Measurements from ENCODE around the gene HIC1. TPM values are rescaled to one million over a fixed set of nuclear protein-coding genes. Genes with fewer than 3 reads are reported as not detected.

The HIC1 gene
- total RNA-seq, 1 experiment from 2014 or later, result 0.84 TPM

GRCh38 chr17:2050300-2051060 lies 4.4 kb upstream of the HIC1 start:
- CTCF ChIA-PET, result interaction anchor here (0.6 kb wide), 1 partner anchor 190 kb away, joined by 8 read pairs; no protein-coding TSS in a partner anchor
- peak; percentile 81 for DNase-seq (ENCODE audit: low spot score)
- POLR2A ChIA-PET (ENCODE audit: low non-redundant PET), result interaction anchor here (0.6 kb wide), 2 partner anchors 271 to 352 kb away, joined by 3 to 4 read pairs; no protein-coding TSS in a partner anchor
- no peaks in the 10 kb centered on the region for H3K9me3 ChIP-seq (ENCODE audit: low read depth, low read length, poor library complexity, severe bottlenecking)
- no peaks in the 10 kb centered on the region for H3K27me3 ChIP-seq (replicated peaks; ENCODE audit: insufficient read depth, low read depth, low read length, poor library complexity)
- TF ChIP-seq CTCF (conservative IDR thresholded peaks at IDR 0.05; ENCODE audit: low read depth, low read length) (no peak), EZH2 (IDR thresholded peaks at IDR 0.05; ENCODE audit: borderline replicate concordance, low read depth, low read length, poor library complexity, severe bottlenecking) (no peak)
- BruUV-seq (replicated peaks), result no TSS peak
- no peaks in the 10 kb centered on the region for H3K36me3 ChIP-seq (ENCODE audit: insufficient read depth, low read length, poor library complexity, severe bottlenecking)
- peak overlapping the region; percentile 51 for H3K4me3 ChIP-seq (ENCODE audit: low read depth, low read length, poor library complexity, severe bottlenecking)
- intact Hi-C loops (cut with micrococcal nuclease; ENCODE audit: unreplicated experiment), result no loop called here
- H3K27ac ChIP-seq (ENCODE audit: low read depth, low read length, poor library complexity, severe bottlenecking), result peak overlapping the region; percentile 54
- peaks cover 16% of the 10 kb centered on the region for H3K4me1 ChIP-seq (ENCODE audit: insufficient read depth, low read length, poor library complexity, severe bottlenecking)

GRCh38 chr17:2051061-2051932 lies 3.6 kb upstream of the HIC1 start:
- Histone ChIP-seq H3K4me3 (ENCODE audit: low read depth, low read length, poor library complexity, severe bottlenecking) (peak overlapping the region; percentile 51), H3K36me3 (ENCODE audit: insufficient read depth, low read length, poor library complexity, severe bottlenecking) (no peaks in the 10 kb centered on the region), H3K27me3 (replicated peaks; ENCODE audit: insufficient read depth, low read depth, low read length, poor library complexity) (no peaks in the 10 kb centered on the region), H3K4me1 (ENCODE audit: insufficient read depth, low read length, poor library complexity, severe bottlenecking) (peaks cover 17% of the 10 kb centered on the region), H3K9me3 (ENCODE audit: low read depth, low read length, poor library complexity, severe bottlenecking) (no peaks in the 10 kb centered on the region), H3K27ac (ENCODE audit: low read depth, low read length, poor library complexity, severe bottlenecking) (no peak overlapping the region)
- BruUV-seq (replicated peaks), result no TSS peak
- CTCF ChIA-PET, result interaction anchor here (0.6 kb wide), 1 partner anchor 190 kb away, joined by 8 read pairs; no protein-coding TSS in a partner anchor
- DNase-seq (ENCODE audit: low spot score), result peak; percentile 66
- no peak for TF ChIP-seq EZH2 (IDR thresholded peaks at IDR 0.05; ENCODE audit: borderline replicate concordance, low read depth, low read length, poor library complexity, severe bottlenecking)
- TF ChIP-seq CTCF (conservative IDR thresholded peaks at IDR 0.05; ENCODE audit: low read depth, low read length), result no peak
- intact Hi-C loops (cut with micrococcal nuclease; ENCODE audit: unreplicated experiment), result no loop called here
- POLR2A ChIA-PET (ENCODE audit: low non-redundant PET), result interaction anchor here (0.6 kb wide), 1 partner anchor 270 kb away, joined by 4 read pairs; no protein-coding TSS in a partner anchor

- no peaks in the 10 kb centered on the region for H3K27me3 ChIP-seq (replicated peaks; ENCODE audit: insufficient read depth, low read depth, low read length, poor library complexity)
- CTCF ChIA-PET, result no interaction called here
- H3K36me3 ChIP-seq (ENCODE audit: insufficient read depth, low read length, poor library complexity, severe bottlenecking), result no peaks in the 10 kb centered on the region
- no peak for DNase-seq (ENCODE audit: low spot score)
- POLR2A ChIA-PET (ENCODE audit: low non-redundant PET), result no interaction called here
- BruUV-seq (replicated peaks), result no TSS peak
- no peak overlapping the region for H3K4me3 ChIP-seq (ENCODE audit: low read depth, low read length, poor library complexity, severe bottlenecking)
- intact Hi-C loops (cut with micrococcal nuclease; ENCODE audit: unreplicated experiment), result no loop called here
- no peaks in the 10 kb centered on the region for H3K9me3 ChIP-seq (ENCODE audit: low read depth, low read length, poor library complexity, severe bottlenecking)
- H3K27ac ChIP-seq (ENCODE audit: low read depth, low read length, poor library complexity, severe bottlenecking), result no peak overlapping the region
- peaks cover 17% of the 10 kb centered on the region for H3K4me1 ChIP-seq (ENCODE audit: insufficient read depth, low read length, poor library complexity, severe bottlenecking)
- no peak for TF ChIP-seq EZH2 (IDR thresholded peaks at IDR 0.05; ENCODE audit: borderline replicate concordance, low read depth, low read length, poor library complexity, severe bottlenecking)
- TF ChIP-seq CTCF (conservative IDR thresholded peaks at IDR 0.05; ENCODE audit: low read depth, low read length), result no peak
Measured at GRCh38 chr17:2051933-2052559, 2.9 kb upstream of the HIC1 start.
